Glutamatergic neuron (in vitro differentiated cells): ENCODE measurements around the gene LOXL3. TPM values are rescaled to one million over a fixed set of nuclear protein-coding genes. Genes with fewer than 3 reads are reported as not detected.
A peak's percentile ranks its signal among the peaks of the same experiment; 100 is the strongest.
"Not testable (repeated sequence)": the region's sequence is repeated elsewhere in the genome, so short reads cannot be mapped to it uniquely, and the experiment has no call there.

Experiments
- DNase-seq: peaks from one replicate; pipeline ENCODE4 v3.0.0; 2022
- H3K27ac Mint-ChIP-seq: one replicate; pipeline ENCODE4 v1.8.0; 2020; ENCODE audit warnings: mild to moderate bottlenecking, mixed read lengths, inconsistent platforms; ENCODE audit not compliant: unreplicated experiment
- H3K27me3 Mint-ChIP-seq: one replicate; pipeline ENCODE4 v1.8.0; 2020; ENCODE audit warnings: mild to moderate bottlenecking, moderate library complexity, mixed read lengths, inconsistent platforms; ENCODE audit not compliant: unreplicated experiment
- H3K36me3 Mint-ChIP-seq: one replicate; pipeline ENCODE4 v1.8.0; 2020; ENCODE audit warnings: mild to moderate bottlenecking, mixed read lengths, inconsistent platforms; ENCODE audit not compliant: unreplicated experiment
- H3K4me1 Mint-ChIP-seq: one replicate; pipeline ENCODE4 v1.8.0; 2020; ENCODE audit warnings: mild to moderate bottlenecking, low read depth, mixed read lengths, inconsistent platforms; ENCODE audit not compliant: unreplicated experiment
- H3K4me3 Mint-ChIP-seq: one replicate; pipeline ENCODE4 v1.8.0; 2020; ENCODE audit warnings: mild to moderate bottlenecking, mixed read lengths, inconsistent platforms; ENCODE audit not compliant: unreplicated experiment
- H3K9me3 Mint-ChIP-seq: one replicate; pipeline ENCODE4 v1.8.0; 2020; ENCODE audit warnings: mild to moderate bottlenecking, moderate library complexity, mixed read lengths, inconsistent platforms; ENCODE audit not compliant: unreplicated experiment
- CTCF ChIP-seq: fragments of 200-600 bp; sonication (generic); IDR thresholded peaks from one replicate; pipeline ENCODE4 v1.5.0; 2021; ENCODE audit not compliant: partially characterized antibody, unreplicated experiment
- total RNA-seq: library from RNA; stranded (reverse); fragmentation: NEBNext Ultra II Directional; extraction: Animal tissue kit (Norgen Biotek cat#: 25700); gene quantifications from one replicate; pipeline ENCODE4 v1.2.1, GENCODE V29; 2021; ENCODE audit not compliant: unreplicated experiment

The LOXL3 gene
- total RNA-seq, 1 donor from 2014 or later: 64.2 TPM

GRCh38 chr2:74566754-74567085, 13.0 kb upstream of the LOXL3 start:
- H3K27me3 Mint-ChIP-seq: peaks cover 17% of the 10 kb centered on the region

GRCh38 chr2:74566076-74566753, 12.5 kb upstream of the LOXL3 start:
- no peaks in the 10 kb centered on the region for H3K4me1 Mint-ChIP-seq
- H3K4me3 Mint-ChIP-seq: no peak overlapping the region

More at GRCh38 chr2:74566754-74567085, 13.0 kb upstream of the LOXL3 start:
- Mint-ChIP-seq H3K36me3 (no peaks in the 10 kb centered on the region), H3K4me1 (no peaks in the 10 kb centered on the region), H3K27ac (no peak overlapping the region), H3K9me3 (peaks cover 2% of the 10 kb centered on the region), H3K4me3 (no peak overlapping the region)
- DNase-seq: no peak
- no peak for TF ChIP-seq CTCF

GRCh38 chr2:74564222-74564621, 10.5 kb upstream of the LOXL3 start:
- DNase-seq: no peak
- no peak for TF ChIP-seq CTCF
- no peaks in the 10 kb centered on the region for H3K36me3 Mint-ChIP-seq
- H3K27me3 Mint-ChIP-seq: peaks cover 18% of the 10 kb centered on the region
- peaks cover 3% of the 10 kb centered on the region for H3K9me3 Mint-ChIP-seq
- no peak overlapping the region for H3K27ac Mint-ChIP-seq
- H3K4me1 Mint-ChIP-seq: no peaks in the 10 kb centered on the region
- no peak overlapping the region for H3K4me3 Mint-ChIP-seq

More at GRCh38 chr2:74566076-74566753, 12.5 kb upstream of the LOXL3 start:
- no peak for DNase-seq
- no peak for TF ChIP-seq CTCF
- peaks cover 2% of the 10 kb centered on the region for H3K9me3 Mint-ChIP-seq
- no peak overlapping the region for H3K27ac Mint-ChIP-seq
- no peaks in the 10 kb centered on the region for H3K36me3 Mint-ChIP-seq
- peaks cover 20% of the 10 kb centered on the region for H3K27me3 Mint-ChIP-seq

- H3K27me3 Mint-ChIP-seq: peaks cover 17% of the 10 kb centered on the region
- no peak overlapping the region for H3K27ac Mint-ChIP-seq
Observed at GRCh38 chr2:74562126-74562775, 8.5 kb upstream of the LOXL3 start.

GRCh38 chr2:74561022-74561421, 7.3 kb upstream of the LOXL3 start:
- H3K4me3 Mint-ChIP-seq, H3K9me3 Mint-ChIP-seq, H3K27ac Mint-ChIP-seq, H3K4me1 Mint-ChIP-seq, H3K36me3 Mint-ChIP-seq, DNase-seq: not testable (repeated sequence)
- peaks cover 18% of the 10 kb centered on the region for H3K27me3 Mint-ChIP-seq

More at GRCh38 chr2:74562126-74562775, 8.5 kb upstream of the LOXL3 start:
- no peak for DNase-seq
- Mint-ChIP-seq H3K9me3 (peaks cover 5% of the 10 kb centered on the region), H3K4me1 (no peaks in the 10 kb centered on the region), H3K36me3 (no peaks in the 10 kb centered on the region), H3K4me3 (peak overlapping the region; percentile 8)
- no peak for TF ChIP-seq CTCF
